Ishikawa (cell line): ENCODE measurements around the gene TSC22D3.

Experiments
- EGR1 ChIP-seq: IDR thresholded peaks from 2 replicates; pipeline ENCODE4 v1.6.1; 2012
- MAX ChIP-seq: IDR thresholded peaks from 2 replicates; pipeline ENCODE4 v1.6.1; 2012
- NFIC ChIP-seq: IDR thresholded peaks from 2 replicates; pipeline ENCODE4 v1.6.1; 2012
- RAD21 ChIP-seq: IDR thresholded peaks from 2 replicates; pipeline ENCODE4 v1.6.1; 2012; ENCODE audit warnings: low read depth
- USF1 ChIP-seq: IDR thresholded peaks from 2 replicates; pipeline ENCODE4 v1.6.1; 2012
- YY1 ChIP-seq: IDR thresholded peaks from 2 replicates; pipeline ENCODE4 v1.6.1; 2012; ENCODE audit warnings: low read depth

- TF ChIP-seq RAD21, result no peak
- TF ChIP-seq USF1, result no peak
- no peak for TF ChIP-seq NFIC
- TF ChIP-seq YY1, result no peak
- no peak for TF ChIP-seq EGR1
- TF ChIP-seq MAX, result no peak
These were observed 105.5 kb downstream of the TSC22D3 start for GRCh38 chrX:107669885-107670628.
